HEK293 (cell line): ENCODE data around the gene LGALSL.

Source experiments
- CTCF ChIA-PET: fragments of 350-600 bp; formaldehyde crosslinking; extraction: SDS; loops from one replicate; lab custom pipeline; 2021; ENCODE audit warnings: antibody characterized with exemption; lab: Yijun Ruan, JAX
- POLR2A ChIA-PET: fragments of 300-600 bp; formaldehyde crosslinking; extraction: SDS; loops from one replicate; lab custom pipeline; 2020; ENCODE audit warnings: antibody characterized with exemption, inconsistent platforms; lab: Yijun Ruan, JAX
- H3K27ac ChIP-seq: fragments of 200-500 bp; sonication (Bioruptor generic); 2 replicates; pipeline ENCODE4 v1.5.1; 2014; ENCODE audit warnings: low read depth, low read length, control low read depth, inconsistent platforms; ENCODE audit errors: extremely low read depth
- H3K36me3 ChIP-seq, 2 experiments: fragments of 200-500 bp in 1 of 2; sonication (Bioruptor generic) in 1 of 2; 1 replicate in 1 of 2; 2 replicates in 1 of 2; pipeline ENCODE4 v1.5.1; 2014 to 2017; ENCODE audit warnings: inconsistent platforms in 2 of 2, low read length in 2 of 2; ENCODE audit not compliant: control insufficient read depth in 2 of 2, insufficient read depth in 1 of 2
- H3K4me1 ChIP-seq: fragments of 200-500 bp; sonication (Bioruptor generic); 2 replicates; pipeline ENCODE4 v1.5.1; 2014; ENCODE audit warnings: mild to moderate bottlenecking, low read length, inconsistent platforms; ENCODE audit not compliant: control insufficient read depth, insufficient read depth
- H3K4me3 ChIP-seq: 2 replicates; pipeline ENCODE4 v1.5.1; 2011; ENCODE audit warnings: low read depth, mild to moderate bottlenecking, control low read depth, low read length, moderate library complexity
- H3K9me3 ChIP-seq: fragments of 200-500 bp; sonication (Bioruptor generic); 2 replicates; pipeline ENCODE4 v1.5.1; 2014; ENCODE audit warnings: low read depth, low read length, inconsistent platforms; ENCODE audit not compliant: control insufficient read depth, insufficient read depth
- GLI2 ChIP-seq: fragments of 450-650 bp; formaldehyde crosslinking; IDR thresholded peaks from 2 replicates; pipeline ENCODE4; 2017; ENCODE audit warnings: missing biosample characterization, missing genetic modification characterization, low read depth, borderline replicate concordance
- IKZF3 ChIP-seq: fragments of 450-650 bp; IDR thresholded peaks from 2 replicates; pipeline ENCODE4 v1.5.0; 2018; ENCODE audit warnings: missing biosample characterization, mild to moderate bottlenecking, missing genetic modification characterization, moderate library complexity
- KLF7 ChIP-seq: fragments of 450-650 bp; formaldehyde crosslinking; IDR thresholded peaks from 2 replicates; pipeline ENCODE4 v1.5.1; 2016; ENCODE audit warnings: missing biosample characterization, missing genetic modification characterization, borderline replicate concordance
- OVOL3 ChIP-seq: fragments of 450-650 bp; formaldehyde crosslinking; IDR thresholded peaks from 2 replicates; pipeline ENCODE4 v1.5.1; 2016; ENCODE audit warnings: missing biosample characterization, missing genetic modification characterization
- ZBTB20 ChIP-seq: fragments of 450-650 bp; formaldehyde crosslinking; IDR thresholded peaks from 2 replicates; pipeline ENCODE4 v1.5.1; 2016; ENCODE audit warnings: missing biosample characterization, missing genetic modification characterization
- ZFP37 ChIP-seq: fragments of 450-650 bp; formaldehyde crosslinking; IDR thresholded peaks from 2 replicates; pipeline ENCODE4 v1.5.1; 2016; ENCODE audit warnings: missing biosample characterization, missing genetic modification characterization
- ZFP41 ChIP-seq: fragments of 450-650 bp; formaldehyde crosslinking; IDR thresholded peaks from 2 replicates; pipeline ENCODE4 v1.5.1; 2016; ENCODE audit warnings: missing biosample characterization, missing genetic modification characterization, borderline replicate concordance
- ZNF311 ChIP-seq: fragments of 450-650 bp; formaldehyde crosslinking; IDR thresholded peaks from 2 replicates; pipeline ENCODE4 v1.5.1; 2017; ENCODE audit warnings: missing biosample characterization, missing genetic modification characterization, borderline replicate concordance
- ZNF416 ChIP-seq: fragments of 450-650 bp; formaldehyde crosslinking; IDR thresholded peaks from 2 replicates; pipeline ENCODE4 v1.5.1; 2016; ENCODE audit warnings: missing biosample characterization, missing genetic modification characterization
- ZNF510 ChIP-seq: fragments of 450-650 bp; formaldehyde crosslinking; IDR thresholded peaks from 2 replicates; pipeline ENCODE4 v1.5.1; 2018; ENCODE audit warnings: mild to moderate bottlenecking, missing genetic modification characterization, missing biosample characterization; ENCODE audit not compliant: insufficient replicate concordance
- ZNF549 ChIP-seq: fragments of 450-650 bp; IDR thresholded peaks from 2 replicates; pipeline ENCODE4 v1.5.1; 2018; ENCODE audit warnings: missing biosample characterization, missing genetic modification characterization, mild to moderate bottlenecking, inconsistent platforms, moderate library complexity
- ZNF558 ChIP-seq: fragments of 450-650 bp; formaldehyde crosslinking; IDR thresholded peaks from 2 replicates; pipeline ENCODE4 v1.5.1; 2016; ENCODE audit warnings: missing biosample characterization, missing genetic modification characterization
- ZNF610 ChIP-seq: fragments of 450-650 bp; formaldehyde crosslinking; IDR thresholded peaks from 2 replicates; pipeline ENCODE4 v1.5.1; 2016; ENCODE audit warnings: missing biosample characterization, missing genetic modification characterization, borderline replicate concordance
- ZNF626 ChIP-seq: fragments of 450-650 bp; sonication (Bioruptor Pico); formaldehyde crosslinking; IDR thresholded peaks from 2 replicates; pipeline ENCODE4 v1.5.1; 2018; ENCODE audit warnings: missing biosample characterization, missing genetic modification characterization, inconsistent platforms
- ZNF660 ChIP-seq: fragments of 450-650 bp; IDR thresholded peaks from 2 replicates; pipeline ENCODE4 v1.5.1; 2018; ENCODE audit warnings: missing biosample characterization, mild to moderate bottlenecking, missing genetic modification characterization
- ZSCAN30 ChIP-seq: fragments of 450-650 bp; IDR thresholded peaks from 2 replicates; pipeline ENCODE4 v1.5.1; 2018; ENCODE audit warnings: missing biosample characterization, mild to moderate bottlenecking, missing genetic modification characterization, moderate library complexity
- TF ChIP-seq, protein P1 (sequence below): fragments of 450-650 bp; formaldehyde crosslinking; IDR thresholded peaks from 2 replicates; pipeline ENCODE4 v1.5.1; 2016; ENCODE audit warnings: missing biosample characterization, missing genetic modification characterization
- TF ChIP-seq, protein P2 (sequence below): fragments of 450-650 bp; formaldehyde crosslinking; IDR thresholded peaks from 2 replicates; pipeline ENCODE4 v1.5.1; 2016; ENCODE audit warnings: missing biosample characterization, missing genetic modification characterization
- TF ChIP-seq, protein P3 (sequence below): fragments of 450-650 bp; formaldehyde crosslinking; IDR thresholded peaks from 2 replicates; pipeline ENCODE4 v1.5.1; 2016; ENCODE audit warnings: missing biosample characterization, missing genetic modification characterization, low read depth

The LGALSL gene

DNA sequence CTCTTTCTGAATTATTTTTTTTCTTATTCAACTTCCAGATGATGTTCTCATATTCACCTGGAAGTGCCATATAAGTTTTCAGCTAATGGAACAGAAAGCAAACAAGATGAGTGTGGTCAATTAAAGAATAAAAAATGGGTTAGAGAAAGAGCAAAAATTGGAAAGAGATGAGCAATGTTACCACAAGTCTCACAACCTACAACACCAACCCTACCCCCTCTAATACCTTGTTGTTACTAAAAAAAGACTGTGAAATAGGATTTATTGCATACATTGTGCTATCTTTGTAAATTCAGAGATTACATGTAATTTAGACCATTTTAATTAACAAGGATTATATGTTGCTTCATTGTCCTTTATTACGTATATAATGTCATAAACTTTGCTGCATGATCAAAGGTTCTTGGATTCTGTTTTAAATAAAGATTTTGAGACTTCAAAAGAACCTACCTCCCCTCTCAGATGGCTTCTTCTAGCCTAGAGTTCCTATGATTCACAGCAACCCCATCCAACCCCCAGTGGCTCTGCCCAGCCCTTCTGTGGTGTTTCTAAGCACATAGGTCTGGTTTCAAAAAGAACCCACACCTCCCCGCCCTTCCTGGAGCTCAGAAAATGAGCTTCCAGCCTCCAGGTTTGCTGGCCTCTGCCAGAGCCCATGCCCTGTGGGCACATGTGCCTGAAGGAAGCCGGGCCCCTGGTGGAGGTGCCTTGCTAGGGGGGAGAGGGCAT is 24.7 kb downstream of the LGALSL start (continued):
- TF ChIP-seq KLF7 (tag by site-specific recombination) (no peak), GLI2 (no peak), ZNF549 (no peak), ZSCAN30 (tag by site-specific recombination) (no peak), ZNF660 (no peak)
- TF ChIP-seq, protein P1, sequence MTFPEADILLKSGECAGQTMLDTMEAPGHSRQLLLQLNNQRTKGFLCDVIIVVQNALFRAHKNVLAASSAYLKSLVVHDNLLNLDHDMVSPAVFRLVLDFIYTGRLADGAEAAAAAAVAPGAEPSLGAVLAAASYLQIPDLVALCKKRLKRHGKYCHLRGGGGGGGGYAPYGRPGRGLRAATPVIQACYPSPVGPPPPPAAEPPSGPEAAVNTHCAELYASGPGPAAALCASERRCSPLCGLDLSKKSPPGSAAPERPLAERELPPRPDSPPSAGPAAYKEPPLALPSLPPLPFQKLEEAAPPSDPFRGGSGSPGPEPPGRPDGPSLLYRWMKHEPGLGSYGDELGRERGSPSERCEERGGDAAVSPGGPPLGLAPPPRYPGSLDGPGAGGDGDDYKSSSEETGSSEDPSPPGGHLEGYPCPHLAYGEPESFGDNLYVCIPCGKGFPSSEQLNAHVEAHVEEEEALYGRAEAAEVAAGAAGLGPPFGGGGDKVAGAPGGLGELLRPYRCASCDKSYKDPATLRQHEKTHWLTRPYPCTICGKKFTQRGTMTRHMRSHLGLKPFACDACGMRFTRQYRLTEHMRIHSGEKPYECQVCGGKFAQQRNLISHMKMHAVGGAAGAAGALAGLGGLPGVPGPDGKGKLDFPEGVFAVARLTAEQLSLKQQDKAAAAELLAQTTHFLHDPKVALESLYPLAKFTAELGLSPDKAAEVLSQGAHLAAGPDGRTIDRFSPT (tag by site-specific recombination), result no peak
- TF ChIP-seq, protein P2, sequence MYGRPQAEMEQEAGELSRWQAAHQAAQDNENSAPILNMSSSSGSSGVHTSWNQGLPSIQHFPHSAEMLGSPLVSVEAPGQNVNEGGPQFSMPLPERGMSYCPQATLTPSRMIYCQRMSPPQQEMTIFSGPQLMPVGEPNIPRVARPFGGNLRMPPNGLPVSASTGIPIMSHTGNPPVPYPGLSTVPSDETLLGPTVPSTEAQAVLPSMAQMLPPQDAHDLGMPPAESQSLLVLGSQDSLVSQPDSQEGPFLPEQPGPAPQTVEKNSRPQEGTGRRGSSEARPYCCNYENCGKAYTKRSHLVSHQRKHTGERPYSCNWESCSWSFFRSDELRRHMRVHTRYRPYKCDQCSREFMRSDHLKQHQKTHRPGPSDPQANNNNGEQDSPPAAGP (tag by site-specific recombination), result no peak

- POLR2A ChIA-PET, result no interaction called here
- H3K27ac ChIP-seq, result no peak overlapping the region
- no peaks in the 10 kb centered on the region for H3K9me3 ChIP-seq
- no peak overlapping the region for H3K4me3 ChIP-seq
- TF ChIP-seq ZFP37 (tag by site-specific recombination), result no peak
- TF ChIP-seq ZNF311 (tag by site-specific recombination), result no peak
- TF ChIP-seq, protein P3, sequence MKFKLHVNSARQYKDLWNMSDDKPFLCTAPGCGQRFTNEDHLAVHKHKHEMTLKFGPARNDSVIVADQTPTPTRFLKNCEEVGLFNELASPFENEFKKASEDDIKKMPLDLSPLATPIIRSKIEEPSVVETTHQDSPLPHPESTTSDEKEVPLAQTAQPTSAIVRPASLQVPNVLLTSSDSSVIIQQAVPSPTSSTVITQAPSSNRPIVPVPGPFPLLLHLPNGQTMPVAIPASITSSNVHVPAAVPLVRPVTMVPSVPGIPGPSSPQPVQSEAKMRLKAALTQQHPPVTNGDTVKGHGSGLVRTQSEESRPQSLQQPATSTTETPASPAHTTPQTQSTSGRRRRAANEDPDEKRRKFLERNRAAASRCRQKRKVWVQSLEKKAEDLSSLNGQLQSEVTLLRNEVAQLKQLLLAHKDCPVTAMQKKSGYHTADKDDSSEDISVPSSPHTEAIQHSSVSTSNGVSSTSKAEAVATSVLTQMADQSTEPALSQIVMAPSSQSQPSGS (tag by site-specific recombination), result no peak
- TF ChIP-seq OVOL3 (tag by site-specific recombination), result no peak
- TF ChIP-seq ZNF558 (tag by site-specific recombination), result no peak
- no peak for TF ChIP-seq ZNF510 (tag by site-specific recombination)
- TF ChIP-seq ZNF610 (tag by site-specific recombination), result no peak
- no peak for TF ChIP-seq GLI2
- no peak for TF ChIP-seq ZFP41 (tag by site-specific recombination)
- no peak for TF ChIP-seq ZNF626 (tag by site-specific recombination)
- no peak for TF ChIP-seq IKZF3 (tag by site-specific recombination)
- no peak for TF ChIP-seq ZBTB20 (tag by site-specific recombination)
- no peak for TF ChIP-seq ZNF416
- TF ChIP-seq, all 188 proteins: peak for 0
- no peaks in the 10 kb centered on the region for H3K4me1 ChIP-seq
- CTCF ChIA-PET, result interaction anchor here (0.6 to 1.1 kb wide), 5 partner anchors 9 to 149 kb away, joined by 3 to 10 read pairs (median 3); no protein-coding TSS in a partner anchor
- no peaks in the 10 kb centered on the region for H3K36me3 ChIP-seq
These were observed 25.5 kb downstream of the LGALSL start for GRCh38 chr2:64479259-64480117.
